PC-3 (cell line): Measurements from ENCODE around the gene SAP130. TPM values are rescaled to one million over a fixed set of nuclear protein-coding genes. Genes with fewer than 3 reads are reported as not detected.

ENCODE experiments used
- ATAC-seq: fragments of 200-7000 bp; cut with Tn5 transposase; 2 replicates; pipeline ENCODE4 v1.9.1; 2020; ENCODE audit warnings: mild to moderate bottlenecking, moderate library complexity
- BruUV-seq: library from RNA; stranded (reverse); fragments of 400-500 nt; replicated peaks from 2 replicates; lab custom pipeline; 2021; lab: Mats Ljungman, UMichigan
- CTCF ChIA-PET: fragments of 300-600 bp; sonication (Branson Sonifier 250); formaldehyde crosslinking; loops from one replicate; lab custom pipeline; 2022; ENCODE audit warnings: antibody characterized with exemption; lab: Charles Lee
- POLR2A ChIA-PET: fragments of 300-600 bp; sonication (Branson Sonifier 250); formaldehyde crosslinking; loops from one replicate; lab custom pipeline; 2022; ENCODE audit warnings: antibody characterized with exemption; ENCODE audit not compliant: unreplicated experiment; lab: Charles Lee
- DNase-seq: peaks from one replicate; pipeline ENCODE4 v3.0.0-alpha.2; 2015
- H2AFZ ChIP-seq: fragments of 300-600 bp; sonication (generic); 2 replicates; pipeline ENCODE4 v1.6.0; 2016; ENCODE audit warnings: antibody characterized with exemption, low read length
- H3F3A ChIP-seq: fragments of 300-600 bp; sonication (generic); one replicate; pipeline ENCODE4 v1.6.0; 2017; ENCODE audit warnings: antibody characterized with exemption, low read length, control low read depth, mild to moderate bottlenecking; ENCODE audit not compliant: unreplicated experiment
- H3K27ac ChIP-seq: fragments of 300-600 bp; sonication (generic); 2 replicates; pipeline ENCODE4 v1.5.1; 2016; ENCODE audit warnings: mild to moderate bottlenecking, low read length
- H3K27me3 ChIP-seq: fragments of 300-600 bp; sonication (generic); 2 replicates; pipeline ENCODE4 v1.6.1; 2016; ENCODE audit warnings: low read length, mixed read lengths
- H3K36me3 ChIP-seq: fragments of 300-600 bp; sonication (generic); 2 replicates; pipeline ENCODE4 v1.6.1; 2016; ENCODE audit warnings: low read depth, mixed run types, low read length, mixed read lengths
- H3K4me1 ChIP-seq: fragments of 300-600 bp; sonication (generic); 2 replicates; pipeline ENCODE4 v1.5.1; 2016; ENCODE audit warnings: low read length; ENCODE audit not compliant: insufficient read depth
- H3K4me2 ChIP-seq: fragments of 300-600 bp; sonication (generic); 2 replicates; pipeline ENCODE4 v1.6.0; 2016; ENCODE audit warnings: low read length
- H3K4me3 ChIP-seq: fragments of 300-600 bp; sonication (generic); 2 replicates; pipeline ENCODE4 v1.5.1; 2016; ENCODE audit warnings: mild to moderate bottlenecking, low read length, mixed read lengths
- H3K79me2 ChIP-seq: fragments of 300-600 bp; sonication (generic); 2 replicates; pipeline ENCODE4 v1.6.1; 2017; ENCODE audit warnings: low read length, mixed read lengths
- H3K9ac ChIP-seq: fragments of 300-600 bp; sonication (generic); 2 replicates; pipeline ENCODE4 v1.6.0; 2016; ENCODE audit warnings: mild to moderate bottlenecking, low read length
- H3K9me2 ChIP-seq: fragments of 300-600 bp; sonication (generic); replicated peaks from 2 replicates; pipeline ENCODE4 v1.6.1; 2016; ENCODE audit warnings: mixed run types, low read length, mixed read lengths
- H3K9me3 ChIP-seq: fragments of 300-600 bp; sonication (generic); 2 replicates; pipeline ENCODE4 v1.6.1; 2016; ENCODE audit warnings: low read length, mixed read lengths
- H4K20me1 ChIP-seq: fragments of 300-600 bp; sonication (generic); 2 replicates; pipeline ENCODE4 v1.6.1; 2016; ENCODE audit warnings: low read length, mixed read lengths
- CTCF ChIP-seq: fragments of 300-600 bp; sonication (generic); conservative IDR thresholded peaks from 2 replicates; pipeline ENCODE4 v1.5.1; 2017; ENCODE audit warnings: antibody characterized with exemption, low read depth, mild to moderate bottlenecking, low read length
- EZH2 ChIP-seq: fragments of 300-600 bp; sonication (generic); IDR thresholded peaks from one replicate; pipeline ENCODE4 v1.6.1; 2017; ENCODE audit warnings: antibody characterized with exemption, mild to moderate bottlenecking, low read length; ENCODE audit not compliant: unreplicated experiment
- EZH2phosphoT487 ChIP-seq: fragments of 300-600 bp; sonication (generic); IDR thresholded peaks from 2 replicates; pipeline ENCODE4 v1.6.1; 2018; ENCODE audit warnings: mild to moderate bottlenecking, antibody characterized with exemption, low read length, borderline replicate concordance
- intact Hi-C: fragments of 100-400 bp; cut with micrococcal nuclease; formaldehyde crosslinking; loops from 2 replicates; pipeline ENCODE4 v1.9.0; 2023
- total RNA-seq: library from RNA; depleted of rRNA; stranded (reverse); fragments of >200 nt; gene quantifications from 2 replicates; pipeline ENCODE4 v1.2.3, GENCODE V29; 2014

SAP130 gene
- total RNA-seq, 1 experiment from 2014 or later = 11.1 TPM

GRCh38 chr2:127906206-127906926, 121.5 kb downstream of the SAP130 start:
- no peak overlapping the region for H2AFZ ChIP-seq
- no peaks in the 10 kb centered on the region for H3K4me1 ChIP-seq
- no peak for ATAC-seq
- CTCF ChIA-PET = no interaction called here
- POLR2A ChIA-PET = no interaction called here
- intact Hi-C loops = no loop called here
- H3K4me2 ChIP-seq = no peak overlapping the region
- no peaks in the 10 kb centered on the region for H4K20me1 ChIP-seq
- no peaks in the 10 kb centered on the region for H3K79me2 ChIP-seq
- H3K36me3 ChIP-seq = no peaks in the 10 kb centered on the region
- H3K27me3 ChIP-seq = no peaks in the 10 kb centered on the region
- no peak overlapping the region for H3K9ac ChIP-seq
- no peak for DNase-seq
- H3K27ac ChIP-seq = no peak overlapping the region
- H3K4me3 ChIP-seq = no peak overlapping the region
- H3K9me3 ChIP-seq = no peaks in the 10 kb centered on the region
- no peak for TF ChIP-seq EZH2phosphoT487
- no peak for TF ChIP-seq EZH2
- TF ChIP-seq CTCF = no peak
- no peaks in the 10 kb centered on the region for H3K9me2 ChIP-seq
- no TSS peak for BruUV-seq
- no peaks in the 10 kb centered on the region for H3F3A ChIP-seq

GRCh38 chr2:127901339-127902056, 126.4 kb downstream of the SAP130 start:
- H3K9ac ChIP-seq = no peak overlapping the region
- CTCF ChIA-PET = no interaction called here
- DNase-seq (no peak), ATAC-seq (no peak)
- H3K9me2 ChIP-seq = no peaks in the 10 kb centered on the region
- H3K36me3 ChIP-seq = no peaks in the 10 kb centered on the region
- POLR2A ChIA-PET = no interaction called here
- no peaks in the 10 kb centered on the region for H3K27me3 ChIP-seq
- H3K4me3 ChIP-seq = no peak overlapping the region
- no peak overlapping the region for H3K4me2 ChIP-seq
- intact Hi-C loops = no loop called here
- no peaks in the 10 kb centered on the region for H4K20me1 ChIP-seq
- BruUV-seq = no TSS peak
- H3K27ac ChIP-seq = no peak overlapping the region
- no peak overlapping the region for H2AFZ ChIP-seq
- no peaks in the 10 kb centered on the region for H3F3A ChIP-seq
- H3K9me3 ChIP-seq = no peaks in the 10 kb centered on the region
- H3K4me1 ChIP-seq = no peaks in the 10 kb centered on the region
- no peaks in the 10 kb centered on the region for H3K79me2 ChIP-seq
- TF ChIP-seq CTCF = no peak
- TF ChIP-seq EZH2 = no peak
- no peak for TF ChIP-seq EZH2phosphoT487
